ENCODE results near the gene SDHAF3.

GRCh38 chr7:97104719-97105238 lies 12.7 kb upstream of the SDHAF3 start:
- TF ChIP-seq GATA2 (IDR thresholded peaks at IDR 0.05; ENCODE audit: low read depth, low read length) (no peak), GATA3 (IDR thresholded peaks at IDR 0.05; ENCODE audit: low read depth, low read length) (no peak)

All from SH-SY5Y (cell line).